IPS DF 4.7 (cell line): Measurements from ENCODE around the gene NDRG3.

Source experiments
- DNase-seq: peaks from one replicate; pipeline ENCODE4 v3.0.0-alpha.2; 2013; ENCODE audit warnings: low spot score; ENCODE audit errors: extremely low read depth

Gene NDRG3

GRCh38 chr20:36761125-36761524 is 15.2 kb upstream of the NDRG3 start:
- DNase-seq = no peak

- no peak for DNase-seq
These were observed 14.8 kb upstream of the NDRG3 start for GRCh38 chr20:36760647-36761046.

DNA sequence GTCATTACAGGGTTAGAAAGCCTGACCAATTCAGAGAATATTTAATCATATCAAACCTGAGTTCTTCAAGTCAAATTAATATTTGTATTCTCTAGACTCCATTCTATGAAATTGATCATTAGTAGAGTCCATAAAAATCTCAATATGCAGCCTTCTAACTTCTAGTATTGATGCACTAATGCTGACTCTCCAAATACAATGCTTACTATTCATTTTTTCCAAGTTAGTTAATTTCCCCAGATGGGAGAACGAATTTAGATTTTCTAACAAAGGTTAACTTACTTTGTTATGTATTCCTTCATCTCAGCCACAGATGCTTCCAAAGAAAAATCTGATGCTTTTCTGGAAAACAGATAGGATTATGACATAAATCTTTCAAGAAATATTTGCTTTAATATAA is 12.4 kb upstream of the NDRG3 start:
- DNase-seq = no peak

- DNase-seq = no peak
These were observed 10.6 kb upstream of the NDRG3 start for GRCh38 chr20:36756496-36756895.

DNA sequence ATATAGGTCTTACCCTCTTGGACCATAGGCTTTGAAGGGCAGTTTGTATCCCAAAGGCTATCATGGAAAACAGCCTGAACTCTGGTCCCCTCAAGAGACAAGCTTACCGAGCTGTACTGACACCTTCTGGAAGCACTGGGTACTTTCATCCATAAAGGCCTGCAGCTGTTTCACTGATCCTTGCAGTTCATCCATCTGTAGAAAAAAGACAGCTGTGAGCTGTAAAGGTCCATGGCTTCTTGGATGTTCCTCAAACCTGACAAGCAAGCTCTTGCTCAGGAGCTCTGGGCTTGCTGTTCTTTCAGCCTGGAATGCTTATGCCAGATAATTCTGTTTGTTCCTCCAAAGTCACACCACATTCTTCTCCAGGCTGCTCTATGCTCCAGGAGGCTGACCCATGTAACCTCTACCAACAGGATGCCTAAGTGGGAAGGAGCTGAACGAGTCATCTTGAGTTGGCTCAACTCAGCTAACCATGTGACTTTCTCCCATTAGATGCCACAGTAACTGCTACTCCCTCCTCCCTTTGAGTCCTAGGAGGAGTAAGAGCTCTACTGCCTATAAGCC is 8.8 kb upstream of the NDRG3 start:
- DNase-seq = peak; percentile 38

DNA sequence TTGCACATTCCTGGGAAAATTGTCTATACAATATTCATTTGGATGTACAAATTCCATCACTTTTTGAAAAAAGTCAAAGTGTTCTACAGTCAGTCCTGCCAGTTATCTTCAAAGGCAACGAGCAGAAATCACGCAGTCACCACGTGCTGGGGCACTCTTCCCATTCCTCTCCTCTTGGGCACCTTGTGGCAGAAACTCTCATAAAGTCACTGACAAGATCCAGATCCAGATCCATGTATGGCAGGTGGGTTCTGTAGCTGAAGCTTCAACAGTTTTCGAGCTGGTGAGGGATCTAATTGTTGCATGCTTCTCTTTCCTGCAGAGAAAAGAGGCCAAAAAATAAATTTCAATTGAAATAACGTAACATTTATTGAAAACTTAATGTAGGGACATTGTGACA is 6.7 kb upstream of the NDRG3 start:
- no peak for DNase-seq

DNA sequence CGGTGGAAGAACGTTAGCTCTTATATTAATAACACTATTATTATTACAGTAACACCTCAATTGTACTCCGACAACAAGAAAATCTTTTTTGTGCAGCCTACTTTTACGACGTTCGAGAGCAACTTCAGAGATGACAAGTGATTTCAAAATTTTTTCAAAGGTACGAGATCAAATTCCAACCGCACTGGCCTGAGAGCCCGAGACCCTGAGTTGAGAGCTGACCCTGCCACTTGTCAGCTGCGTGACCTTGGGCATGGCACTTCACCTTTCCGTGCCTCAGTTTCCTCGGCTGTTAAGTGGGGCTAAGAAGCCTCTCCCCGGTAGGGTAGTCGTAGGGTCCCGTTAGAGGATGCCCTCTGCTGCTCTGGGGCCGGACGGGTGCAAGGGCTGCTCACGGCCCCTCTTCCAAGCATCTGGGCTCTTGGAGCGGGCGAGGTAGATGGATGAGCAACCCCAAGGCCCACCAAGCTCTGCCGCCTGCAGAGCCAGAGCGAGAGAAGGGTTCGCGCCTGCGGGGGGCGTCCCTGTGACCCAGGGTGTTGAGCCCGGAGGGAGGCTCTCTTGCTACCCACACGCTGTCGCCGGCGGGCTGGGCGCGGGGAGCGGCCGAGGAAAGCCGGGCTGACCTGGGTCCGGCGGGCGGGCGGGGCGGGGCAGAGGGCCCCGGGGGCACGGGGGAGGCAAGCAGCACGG is 510 bp downstream of the NDRG3 start:
- DNase-seq = no peak

- DNase-seq = no peak
These were observed 1.1 kb downstream of the NDRG3 start for GRCh38 chr20:36744764-36745191.

DNA sequence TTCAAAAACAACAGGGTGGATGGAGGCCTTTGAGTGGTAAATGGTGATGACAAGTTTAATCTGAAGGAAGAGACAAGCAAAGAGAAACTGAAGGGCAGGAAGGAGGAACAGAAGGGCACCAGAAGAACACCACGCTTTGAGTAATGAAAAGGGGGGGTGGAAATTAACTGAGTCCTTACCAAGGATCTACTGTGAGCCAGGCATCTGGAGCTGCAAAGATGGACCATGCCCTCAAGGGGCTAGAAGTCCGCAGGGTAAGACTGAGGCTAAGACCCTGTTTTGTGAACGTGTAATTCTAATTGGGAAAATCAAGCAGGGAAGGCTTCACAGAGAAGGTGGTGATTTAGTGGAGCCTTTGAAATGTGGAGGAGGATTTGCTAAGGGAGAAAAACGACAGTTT is 1.6 kb downstream of the NDRG3 start:
- no peak for DNase-seq

DNA sequence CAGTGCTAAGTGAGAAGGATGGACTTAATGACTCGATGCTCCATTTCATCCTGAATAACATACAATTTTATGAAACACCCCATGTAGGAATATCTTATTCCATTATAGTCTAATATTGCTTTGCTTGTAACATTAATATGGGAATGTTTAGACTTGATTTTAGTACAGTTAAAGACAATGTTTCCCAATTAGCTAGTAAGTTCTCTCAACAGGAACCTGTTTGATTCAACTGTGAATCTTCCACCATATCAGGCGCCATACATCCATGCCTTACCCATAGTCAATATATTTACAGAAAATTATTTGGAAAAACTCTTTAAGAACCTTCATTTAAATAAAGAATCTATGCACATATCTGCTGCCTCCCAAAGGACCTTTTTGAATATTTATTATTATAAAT is 3.3 kb downstream of the NDRG3 start:
- DNase-seq = no peak

DNA sequence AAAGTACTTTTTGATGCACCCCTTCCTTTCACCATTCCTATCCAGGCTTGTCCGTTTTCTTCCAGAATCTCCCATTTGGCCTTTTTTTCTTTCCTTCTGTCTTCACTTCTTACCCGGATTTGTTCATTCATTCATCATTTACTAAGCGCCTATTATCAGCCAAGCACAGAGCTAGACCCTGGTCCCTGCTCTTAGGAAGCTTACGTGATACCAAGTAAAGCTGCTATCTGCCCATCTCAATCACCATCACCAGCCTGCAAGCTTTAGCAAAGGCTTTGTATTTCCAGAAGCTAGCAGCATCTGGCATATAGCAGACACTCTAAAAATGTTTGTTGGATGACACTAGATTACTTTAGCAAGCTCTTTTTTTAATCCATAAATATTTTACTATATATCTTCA is 4.8 kb downstream of the NDRG3 start:
- no peak for DNase-seq

DNA sequence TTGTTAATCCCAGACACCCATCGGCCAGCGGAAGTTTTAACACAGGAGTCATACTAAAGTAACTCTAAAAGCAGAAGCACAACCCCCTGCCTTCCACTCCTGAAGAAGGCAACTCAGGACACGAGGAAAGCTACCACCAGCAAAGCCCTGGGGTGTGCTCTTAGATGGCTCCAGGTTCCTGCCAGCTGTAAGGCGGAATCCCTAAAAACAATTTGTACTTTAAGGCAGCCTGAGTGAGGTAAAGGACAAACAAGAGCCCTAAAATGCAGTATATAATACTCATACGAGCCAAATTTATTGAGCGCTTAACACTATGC is 8.7 kb downstream of the NDRG3 start:
- DNase-seq = no peak

GRCh38 chr20:36736451-36737182 is 9.3 kb downstream of the NDRG3 start:
- DNase-seq = no peak

DNA sequence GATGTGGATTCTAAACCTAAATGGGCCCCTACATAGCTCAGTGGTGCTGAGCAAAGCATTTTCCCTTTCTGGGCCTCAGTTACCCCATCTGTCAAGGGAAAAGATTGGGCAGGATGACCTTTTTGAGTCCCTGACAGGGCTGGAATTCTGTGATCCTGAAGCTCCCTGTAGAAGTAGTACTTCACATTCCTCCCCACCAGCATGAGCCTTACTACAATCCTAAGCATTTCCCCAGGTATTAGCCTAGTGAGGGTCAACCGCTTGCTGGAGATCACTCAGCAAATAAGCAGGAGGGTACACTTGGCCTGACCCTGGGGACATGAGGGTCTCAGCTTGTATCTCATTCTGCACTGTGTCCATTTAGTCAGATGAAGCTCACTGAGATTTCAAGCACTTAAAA is 13.4 kb downstream of the NDRG3 start:
- no peak for DNase-seq

DNA sequence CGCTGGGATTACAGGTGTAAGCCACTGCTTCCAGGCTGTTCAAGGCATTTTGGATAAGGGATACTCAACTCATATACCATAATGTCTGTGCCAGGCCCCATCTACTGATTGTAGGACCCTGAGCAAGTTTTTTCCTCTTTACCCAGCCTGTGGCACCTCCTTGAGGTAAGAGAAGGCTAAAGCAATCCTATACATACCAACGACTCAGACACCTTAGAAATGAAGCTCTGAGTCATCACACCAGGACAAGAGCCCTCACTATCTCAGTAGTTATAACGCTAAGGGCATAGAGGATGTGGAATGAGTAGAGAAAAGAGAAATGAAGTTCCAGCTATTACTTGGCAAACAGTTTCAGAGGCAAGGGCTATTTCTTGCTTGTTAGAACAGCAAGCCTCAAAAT is 16.9 kb downstream of the NDRG3 start:
- DNase-seq = peak; percentile 36

- no peak for DNase-seq
These were observed 19.7 kb downstream of the NDRG3 start for GRCh38 chr20:36726168-36726567.

GRCh38 chr20:36720510-36720909 is 25.4 kb downstream of the NDRG3 start:
- DNase-seq = no peak

- DNase-seq = no peak
These were observed 28.2 kb downstream of the NDRG3 start for GRCh38 chr20:36717657-36718056.

DNA sequence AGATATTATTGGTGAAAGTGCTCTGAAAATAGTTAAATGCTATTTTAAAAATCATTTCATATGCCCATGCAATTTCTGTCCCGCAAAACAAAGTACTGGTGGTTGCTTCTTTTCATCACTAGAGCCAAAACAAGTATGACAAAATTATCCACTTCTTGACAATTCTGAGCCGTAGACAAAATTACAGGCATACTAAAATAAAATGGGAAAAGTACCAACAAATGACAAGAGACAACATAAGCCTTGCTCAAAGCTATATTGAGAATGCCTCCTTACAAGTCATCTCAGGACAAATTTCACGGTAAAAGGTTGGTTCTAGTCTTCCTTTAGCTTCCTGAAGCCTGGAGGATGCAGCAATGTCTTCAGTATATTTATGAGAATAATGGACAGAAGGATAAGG is 28.9 kb downstream of the NDRG3 start:
- no peak for DNase-seq

DNA sequence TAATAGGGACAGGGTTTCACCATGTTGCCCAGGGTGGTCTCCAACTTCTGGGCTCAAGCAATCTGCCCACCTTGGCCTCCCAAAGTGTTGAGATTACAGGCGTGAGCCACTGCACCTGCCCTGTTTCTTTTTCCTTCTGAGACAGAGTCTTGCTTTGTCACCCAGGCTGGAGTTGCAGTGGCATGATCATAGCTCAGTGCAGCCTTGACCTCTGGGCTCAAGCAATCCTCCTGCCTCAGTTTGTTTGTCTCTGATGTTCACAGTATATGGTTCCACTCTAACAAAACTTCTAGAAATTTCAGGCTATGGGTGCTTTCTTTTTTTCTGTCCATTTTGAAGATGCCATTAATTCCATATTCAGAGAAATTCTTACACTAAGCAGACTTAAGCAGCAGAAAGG is 33.1 kb downstream of the NDRG3 start:
- no peak for DNase-seq

- DNase-seq = no peak
These were observed 36.8 kb downstream of the NDRG3 start for GRCh38 chr20:36709126-36709525.

- DNase-seq = no peak
These were observed 42.4 kb downstream of the NDRG3 start for GRCh38 chr20:36703530-36703929.

DNA sequence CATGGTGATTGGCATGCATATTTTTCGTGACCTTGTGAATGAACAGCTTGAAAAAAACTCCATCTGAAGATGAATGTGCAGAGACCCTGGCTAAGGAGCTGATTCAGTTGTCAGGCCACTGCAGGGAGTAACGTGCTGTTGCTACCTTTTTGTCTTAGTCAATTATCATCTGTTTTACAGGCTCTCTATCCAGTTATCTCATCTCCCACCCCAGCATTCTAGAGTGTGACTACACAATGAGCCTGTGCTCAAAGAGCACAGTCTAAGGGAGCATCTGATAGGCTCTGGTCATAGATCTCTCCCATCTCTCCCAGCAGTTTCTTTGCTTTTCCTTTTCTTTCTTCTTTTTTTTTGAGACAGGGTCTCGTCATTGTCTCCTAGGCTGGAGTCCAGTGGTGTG is 45.5 kb downstream of the NDRG3 start:
- DNase-seq = no peak
